ENCODE measurements around the gene KLK6.

KLK6 gene

GRCh38 chr19:50969413-50969760, at the start of gene KLK6:
Gene KLK6, minus strand, starts transcription at chr19:50969591. Its CDS starts 1,487 bp downstream, at chr19:50968104.
- FAIRE-seq = no peak

GRCh38 chr19:51018745-51019543, 49.6 kb upstream of the KLK6 start:
- no peak for FAIRE-seq

- FAIRE-seq = no peak
Observed at GRCh38 chr19:51016798-51017683, 47.6 kb upstream of the KLK6 start.

DNA sequence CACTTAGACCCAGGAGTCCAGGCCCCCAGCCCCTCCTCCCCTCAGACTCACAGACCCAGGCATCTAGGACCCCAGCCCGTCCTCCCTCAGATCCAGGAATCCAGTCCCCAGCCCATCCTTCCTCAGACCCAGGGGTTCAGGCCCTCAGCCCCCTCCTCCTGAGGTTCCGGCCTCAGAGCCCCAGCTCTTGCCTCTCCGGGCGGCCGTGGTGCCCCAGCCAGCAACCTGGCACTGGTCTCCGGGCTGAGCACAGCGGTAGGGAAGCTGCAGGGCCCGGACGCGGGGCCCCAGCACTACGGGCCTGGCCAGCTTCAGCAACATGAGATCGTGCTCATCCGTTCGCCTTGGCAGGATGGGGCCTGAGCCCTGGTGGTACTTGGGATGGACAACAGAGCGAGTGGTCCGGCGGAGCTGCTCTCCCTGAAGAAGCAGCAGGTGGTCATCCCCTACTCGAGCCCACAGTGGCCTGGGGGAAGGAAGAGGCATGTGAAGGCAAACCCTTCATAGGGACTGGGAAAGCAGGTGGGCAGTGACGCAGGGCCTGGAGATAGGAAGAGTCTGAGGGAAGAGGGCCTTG, 46.4 kb upstream of the KLK6 start:
- FAIRE-seq = no peak

- FAIRE-seq = no peak
Observed at GRCh38 chr19:51014242-51014641, 44.9 kb upstream of the KLK6 start.

- no peak for FAIRE-seq
Observed at GRCh38 chr19:51012661-51013190, 43.3 kb upstream of the KLK6 start.

GRCh38 chr19:51010066-51010795, 40.8 kb upstream of the KLK6 start:
- no peak for FAIRE-seq

DNA sequence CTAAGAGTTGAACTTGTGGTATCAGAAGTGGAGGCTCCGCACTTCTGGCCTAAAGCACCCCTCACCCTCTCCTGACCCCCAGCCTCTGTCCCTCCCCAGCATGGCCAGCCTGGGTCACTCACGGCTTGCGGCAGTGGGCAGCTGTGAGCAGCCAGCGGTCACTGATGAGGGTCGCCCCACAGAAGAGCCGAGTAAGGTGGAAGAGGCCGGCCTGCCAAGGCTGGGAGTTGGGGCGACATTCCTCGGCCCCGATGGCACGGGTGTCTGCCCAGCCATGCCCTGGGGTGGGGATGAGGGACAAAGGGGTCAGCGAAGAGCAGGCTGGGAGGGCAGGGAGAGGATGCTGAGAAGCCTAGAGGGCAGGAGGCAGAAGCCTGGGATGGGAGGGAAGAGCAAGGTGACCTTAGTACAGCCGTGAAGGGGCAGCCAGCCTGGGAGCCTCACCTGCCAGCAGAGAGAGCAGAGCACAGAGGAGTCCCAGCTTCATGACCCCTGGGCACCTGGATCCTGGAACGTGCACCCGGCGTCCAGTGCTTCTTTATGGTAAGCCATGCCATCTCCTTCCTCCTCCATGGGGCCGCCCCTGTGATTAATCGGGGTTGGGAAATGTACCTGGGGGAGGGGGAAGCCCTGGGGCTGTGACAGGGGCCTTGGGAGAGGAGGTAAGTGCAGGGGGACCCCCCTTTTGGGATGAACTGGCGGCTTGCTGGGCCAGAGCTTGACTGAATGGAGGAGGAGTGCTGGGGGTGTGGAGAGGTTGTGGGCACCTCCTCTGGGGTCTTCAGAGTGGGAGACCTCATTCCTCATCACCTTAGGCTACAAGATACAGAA, 39.9 kb upstream of the KLK6 start:
- no peak for FAIRE-seq

GRCh38 chr19:51007488-51007887, 38.1 kb upstream of the KLK6 start:
- no peak for FAIRE-seq

DNA sequence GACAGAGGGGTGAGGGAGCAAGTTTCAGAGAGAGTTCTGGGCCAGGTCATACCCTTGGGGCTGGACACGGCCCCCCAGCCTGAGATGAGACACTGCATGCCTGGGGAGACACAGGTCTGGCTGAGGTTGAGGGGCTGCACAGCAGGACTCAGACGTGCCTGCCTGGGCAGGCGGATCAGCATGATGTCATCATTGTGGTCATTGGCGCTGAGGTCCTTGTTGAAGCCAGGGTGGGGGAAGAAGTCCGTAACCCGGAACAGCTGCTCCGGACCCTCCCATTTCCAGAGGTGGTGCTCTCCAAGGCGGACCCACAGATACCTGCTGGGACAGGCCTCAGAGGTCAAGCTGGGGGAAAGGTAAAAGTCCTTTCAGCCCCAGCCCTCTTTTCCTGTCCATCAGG, 37.0 kb upstream of the KLK6 start:
- no peak for FAIRE-seq

DNA sequence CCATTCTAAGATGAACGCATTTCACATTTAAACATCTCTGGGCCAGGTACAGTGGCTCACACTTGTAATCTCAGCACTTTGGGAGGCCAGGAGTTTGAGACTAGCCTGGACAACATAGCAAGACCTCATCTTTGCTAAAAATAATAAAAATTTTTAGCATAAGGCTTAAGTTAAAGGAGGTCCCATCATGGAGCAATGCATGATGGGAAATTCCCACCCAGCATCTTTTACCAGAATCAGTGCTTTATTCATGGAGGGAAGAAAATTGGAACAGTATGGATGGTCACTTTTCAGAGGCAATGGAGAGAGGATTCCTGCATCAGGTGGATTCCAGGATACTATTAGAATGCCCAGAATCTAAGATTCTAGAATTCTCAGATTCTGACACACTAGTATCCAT, 35.9 kb upstream of the KLK6 start:
- no peak for FAIRE-seq

DNA sequence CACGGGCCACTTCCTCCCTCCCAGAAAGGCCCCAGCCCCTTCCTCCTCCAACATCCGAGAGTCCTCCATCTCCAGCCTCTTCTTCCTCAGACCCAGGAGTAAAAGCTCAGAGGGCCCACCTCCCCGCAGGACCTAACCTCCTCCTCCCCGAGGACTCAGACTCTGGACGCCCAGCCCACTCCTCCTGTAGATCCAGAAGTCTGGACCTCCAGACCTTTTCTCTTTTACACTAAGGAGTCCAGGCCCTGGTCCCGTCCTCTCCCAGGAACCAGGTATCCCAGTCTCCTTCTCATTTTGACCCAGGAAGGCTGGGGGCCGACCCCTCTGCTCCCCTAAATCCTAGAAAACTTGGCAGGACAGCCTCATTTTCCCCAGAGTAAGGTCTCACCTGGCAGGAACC, 33.9 kb upstream of the KLK6 start:
- no peak for FAIRE-seq

GRCh38 chr19:51002542-51003311, 33.3 kb upstream of the KLK6 start:
- FAIRE-seq = no peak

- no peak for FAIRE-seq
Observed at GRCh38 chr19:51002089-51002532, 32.7 kb upstream of the KLK6 start.

- no peak for FAIRE-seq
Observed at GRCh38 chr19:51001515-51001914, 32.1 kb upstream of the KLK6 start, which contains the start of gene KLK8. Gene KLK8, minus strand, starts transcription at chr19:51001604. Its CDS starts 437 bp downstream, at chr19:51001167.

DNA sequence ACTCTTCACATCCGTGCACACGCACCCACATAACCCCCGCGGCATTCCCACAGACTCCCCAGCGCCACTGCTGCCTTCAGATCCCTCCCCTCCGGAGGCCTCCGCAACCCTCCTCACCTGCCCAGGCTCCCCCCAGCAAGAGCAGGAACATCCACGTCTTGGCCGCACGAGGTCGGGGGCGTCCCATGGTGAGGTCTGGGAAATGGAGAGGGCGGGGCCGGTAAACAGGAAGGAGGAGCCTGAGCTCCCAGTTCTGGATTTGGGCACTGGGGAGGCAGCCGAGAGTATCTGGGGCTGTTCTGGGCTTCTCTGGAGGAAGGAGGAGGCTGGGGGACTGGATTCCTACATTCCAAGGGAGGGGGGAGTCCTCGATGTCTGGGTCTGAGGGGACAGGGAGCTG, 31.6 kb upstream of the KLK6 start:
- no peak for FAIRE-seq

- no peak for FAIRE-seq
Observed at GRCh38 chr19:51000426-51000825, 31.0 kb upstream of the KLK6 start.

GRCh38 chr19:50998686-50999085, 29.3 kb upstream of the KLK6 start:
- FAIRE-seq = no peak

DNA sequence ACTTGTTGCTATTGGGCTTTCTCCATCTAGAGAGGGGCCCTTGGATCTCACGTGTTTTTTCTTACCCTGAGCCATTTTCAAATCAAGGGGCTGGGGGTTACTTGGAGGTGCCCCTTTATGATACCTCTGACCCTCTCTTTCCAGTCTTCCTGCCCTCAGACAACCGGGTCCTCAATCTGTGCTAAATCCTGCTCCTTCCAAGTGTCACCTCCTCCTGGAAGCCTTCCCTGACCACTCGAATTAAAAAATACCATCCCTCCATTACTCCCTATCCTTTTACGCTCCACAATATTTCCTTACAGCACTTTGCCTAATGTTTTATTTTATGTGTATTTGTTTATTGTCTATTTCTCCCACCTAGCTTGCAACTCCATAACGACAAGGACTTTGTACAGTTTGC, 28.7 kb upstream of the KLK6 start:
- no peak for FAIRE-seq

- no peak for FAIRE-seq
Observed at GRCh38 chr19:50994129-50994528, 24.7 kb upstream of the KLK6 start.

- FAIRE-seq = no peak
Observed at GRCh38 chr19:50992666-50993035, 23.3 kb upstream of the KLK6 start.

All from G401.6 (cell line).